Measurements from ENCODE around the gene C16orf87.

C16orf87 gene

DNA sequence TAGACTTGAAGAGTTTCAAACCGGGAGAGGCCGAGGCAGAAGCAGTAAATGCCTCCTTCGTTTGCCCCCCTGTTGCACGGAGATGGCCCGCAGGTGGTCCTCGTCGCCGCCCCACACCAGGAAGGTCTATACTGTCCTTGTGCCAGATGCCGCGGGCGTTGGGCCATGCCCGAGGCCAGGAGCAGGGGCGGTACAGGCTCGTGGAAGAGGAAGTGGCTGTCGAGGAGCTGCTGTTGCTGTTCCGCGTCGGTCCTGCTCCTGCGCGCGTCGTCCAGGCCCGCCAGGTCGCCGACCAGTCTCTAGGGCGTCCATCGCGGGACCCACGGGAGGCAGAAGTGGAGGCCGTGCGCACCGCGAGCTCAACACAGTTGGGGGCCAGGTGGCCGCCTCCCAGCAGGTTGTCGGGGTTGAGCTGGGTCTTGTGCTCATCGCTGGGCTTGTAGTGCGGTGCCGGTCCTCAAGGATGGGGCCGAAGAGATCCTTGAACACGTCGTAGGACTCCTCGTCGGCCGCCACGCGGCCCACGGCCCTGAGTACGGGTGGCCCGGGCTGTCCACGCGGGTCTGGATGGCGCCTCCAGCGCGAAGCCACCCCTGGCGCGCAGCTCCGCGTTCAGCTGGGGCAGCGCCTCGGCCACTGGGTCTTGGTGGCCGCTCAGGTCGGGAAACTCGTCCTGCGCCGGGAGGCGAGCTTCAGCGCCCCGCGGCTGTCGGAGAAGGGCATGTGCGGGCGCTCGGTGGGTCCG lies 13.1 kb upstream of the C16orf87 start:
- DNase-seq = no peak

DNA sequence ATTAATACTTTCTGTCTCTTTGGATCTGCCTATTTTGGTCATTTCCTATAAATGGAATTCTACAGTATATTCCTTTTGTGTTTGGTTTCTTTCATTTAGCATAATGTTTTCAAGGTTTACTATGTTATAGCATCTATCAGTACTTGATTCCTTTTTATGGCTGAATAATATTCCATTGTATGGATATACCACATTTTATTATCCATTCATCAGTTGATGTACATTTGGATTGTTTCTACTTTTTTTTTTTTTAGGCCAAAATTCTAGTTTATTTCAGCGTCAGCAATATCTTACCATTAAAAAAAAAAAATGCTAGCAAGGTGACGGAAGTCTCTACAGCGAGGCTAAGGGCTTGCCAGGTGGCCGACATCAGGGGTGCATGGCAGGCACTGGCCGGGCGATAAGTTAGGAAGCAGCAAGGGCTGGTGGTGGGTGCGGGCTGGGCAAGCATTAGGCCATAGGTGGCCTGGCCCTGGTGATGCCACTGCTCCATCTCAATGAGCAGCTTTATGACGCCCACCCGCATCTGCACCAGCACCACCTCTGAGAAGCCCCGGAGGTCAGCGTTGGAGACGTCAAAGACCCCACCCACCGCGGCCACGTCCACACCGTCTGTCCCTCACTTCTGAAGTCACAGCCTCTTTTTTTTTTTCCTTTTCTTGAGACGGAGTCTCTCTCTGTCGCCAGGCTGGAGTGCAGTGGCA lies 11.4 kb upstream of the C16orf87 start:
- DNase-seq = no peak

DNA sequence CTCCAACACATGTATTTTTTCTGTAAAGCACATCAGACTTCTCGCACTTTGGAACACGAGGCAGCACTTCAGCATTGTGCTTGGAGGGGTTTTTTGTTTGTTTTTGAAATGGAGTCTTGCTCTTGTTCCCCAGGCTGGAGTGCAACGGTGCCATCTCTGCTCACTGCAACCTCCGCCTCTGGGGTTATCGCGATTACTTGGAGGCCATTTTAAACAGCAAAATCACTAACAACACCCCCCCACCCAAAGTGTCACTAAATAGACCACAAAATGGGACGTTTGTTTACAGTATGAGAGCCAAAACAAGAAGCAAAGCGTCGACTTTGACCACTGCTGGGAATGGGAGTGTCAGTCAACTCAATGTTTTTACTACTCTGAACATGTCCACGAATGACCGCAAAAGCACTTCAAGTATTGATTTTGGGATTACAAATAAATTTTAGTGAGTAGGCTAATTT lies 9.0 kb upstream of the C16orf87 start:
- no peak for DNase-seq

DNA sequence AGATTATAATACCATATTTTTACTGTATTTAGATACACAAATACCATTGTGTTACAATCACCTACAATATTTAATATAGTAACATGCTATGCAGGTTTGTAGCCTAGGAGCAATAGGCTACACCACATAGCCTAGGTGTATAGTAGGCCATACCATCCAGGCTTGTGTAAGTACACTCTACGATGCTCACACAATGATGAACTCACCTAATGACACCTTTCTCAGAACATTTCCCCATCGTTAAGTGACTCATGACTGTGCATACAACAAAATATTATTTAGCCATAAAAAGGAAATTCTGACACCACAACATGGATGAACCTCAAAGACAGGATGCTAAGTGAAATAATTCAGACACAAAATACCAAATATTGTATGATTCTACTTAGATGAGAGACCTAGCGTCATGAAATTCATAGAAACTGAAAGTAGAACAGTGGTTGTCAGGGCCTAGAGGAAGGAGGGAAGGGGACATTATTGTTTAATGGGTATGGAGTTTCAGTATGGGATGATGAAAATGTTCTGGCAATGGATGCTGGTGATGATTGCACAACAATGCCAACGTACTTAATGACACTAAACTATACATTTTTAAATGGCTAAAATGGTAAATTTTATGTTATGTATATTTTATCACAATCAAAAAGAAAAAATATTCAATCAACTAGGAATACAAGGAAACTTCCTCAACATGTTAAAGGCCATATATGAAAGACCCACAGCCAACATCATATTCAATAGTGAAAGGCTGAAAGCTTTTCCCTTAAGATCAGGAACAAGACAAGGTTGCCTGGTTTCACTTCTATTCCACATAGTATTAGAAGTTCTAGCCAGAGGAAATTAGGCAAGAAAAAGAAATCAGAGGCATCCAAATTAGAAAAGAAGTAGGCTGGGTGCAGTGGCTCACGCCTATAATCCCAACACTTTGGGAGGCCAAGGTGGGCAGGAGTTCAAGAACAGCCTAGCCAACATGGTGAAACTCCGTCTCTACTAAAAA lies 5.9 kb upstream of the C16orf87 start:
- no peak for DNase-seq

DNA sequence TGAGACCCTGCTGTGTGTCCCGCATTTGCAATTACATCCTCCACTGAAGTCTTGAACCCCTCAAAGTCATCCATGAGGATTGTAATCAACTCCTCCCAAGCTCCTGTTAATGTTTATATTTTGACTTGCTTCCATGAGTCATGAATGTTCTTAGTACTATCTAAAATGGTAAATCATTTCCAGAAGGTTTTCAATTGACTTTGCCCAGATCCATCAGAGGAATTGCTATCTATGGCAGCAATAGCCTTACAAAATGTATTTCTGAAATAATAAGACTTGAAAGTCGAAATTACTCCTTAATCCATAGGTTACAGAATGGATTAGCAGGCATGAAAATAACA lies 2.5 kb upstream of the C16orf87 start:
- no peak for DNase-seq

DNA sequence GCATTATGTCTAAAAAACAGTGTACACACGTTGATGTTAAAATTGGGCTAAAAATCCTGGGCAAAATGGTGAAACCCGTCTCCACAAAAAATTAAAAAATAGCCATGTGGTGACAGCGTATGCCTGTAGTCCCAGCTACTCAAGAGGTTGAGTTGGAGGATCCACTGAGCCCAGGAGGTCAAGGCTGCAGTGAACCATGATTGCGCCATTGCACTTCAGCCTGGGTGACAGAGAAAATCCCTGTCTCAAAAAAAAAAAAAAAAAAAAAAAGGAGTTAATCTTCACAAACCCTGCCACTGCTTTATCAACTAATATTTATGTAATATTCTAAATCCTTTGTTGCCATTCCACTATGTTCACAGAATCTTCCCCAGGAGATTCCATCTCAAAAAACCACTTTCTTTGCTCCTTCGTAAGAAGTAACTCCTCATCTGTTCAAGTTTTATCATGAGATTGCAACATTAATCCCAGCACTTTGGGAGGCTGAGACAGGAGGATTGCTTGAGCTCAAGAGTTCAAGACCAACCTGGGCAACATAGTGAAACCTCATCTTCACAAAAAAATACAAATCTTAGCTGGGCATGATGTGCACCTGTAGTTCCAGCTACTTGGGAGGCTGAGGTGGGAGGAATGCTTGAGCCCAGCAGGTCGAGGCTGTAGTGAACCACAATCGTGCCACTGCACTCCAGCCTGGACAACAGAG lies 1.9 kb upstream of the C16orf87 start:
- no peak for DNase-seq

DNA sequence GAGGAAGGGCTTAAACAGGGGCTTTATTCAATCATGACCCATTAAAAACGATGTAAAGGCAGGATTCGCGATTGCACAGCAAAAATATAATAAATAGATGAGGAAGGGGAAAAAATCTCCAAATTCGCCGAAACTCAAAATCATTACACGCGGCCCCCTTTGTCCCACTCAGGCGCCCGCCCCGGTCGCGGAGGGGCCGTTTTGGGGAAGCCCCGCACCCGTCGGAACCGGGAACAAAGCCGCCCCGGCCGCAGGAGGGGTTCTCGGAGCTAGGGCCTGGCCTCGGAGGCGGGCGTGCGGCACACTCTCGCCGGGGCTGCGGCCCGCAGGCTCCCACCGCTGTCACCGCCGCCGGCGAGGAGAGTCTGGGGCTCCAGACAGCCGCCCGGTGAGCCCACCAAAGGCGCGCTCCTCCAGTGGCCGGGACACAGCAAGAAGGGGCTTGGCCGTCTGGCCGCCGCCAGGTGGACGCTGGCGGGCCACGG lies 521 bp downstream of the C16orf87 start:
- peak in 4 of 5 experiments; percentile 12 to 59 (median 36) for DNase-seq

DNA sequence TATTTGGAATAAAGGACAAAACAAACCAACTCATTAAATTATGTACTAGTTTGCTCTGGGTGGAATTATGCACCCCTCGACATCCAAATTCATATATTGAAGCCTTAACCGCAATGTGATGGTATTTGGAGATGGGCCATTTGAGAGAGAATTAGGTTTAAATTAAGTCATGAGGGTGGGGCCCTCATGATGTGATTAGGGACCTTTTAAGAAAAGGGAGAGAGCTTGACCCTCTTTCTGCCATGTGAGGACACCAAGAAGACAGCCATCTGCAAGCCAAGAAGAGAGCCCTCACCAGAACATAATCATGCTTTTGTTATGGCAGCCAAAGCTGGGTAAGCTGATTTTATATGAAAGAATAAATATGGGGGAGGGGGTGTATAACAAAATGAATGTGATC lies 2.0 kb downstream of the C16orf87 start:
- DNase-seq = peak in 1 of 5 experiments; percentile 14

DNA sequence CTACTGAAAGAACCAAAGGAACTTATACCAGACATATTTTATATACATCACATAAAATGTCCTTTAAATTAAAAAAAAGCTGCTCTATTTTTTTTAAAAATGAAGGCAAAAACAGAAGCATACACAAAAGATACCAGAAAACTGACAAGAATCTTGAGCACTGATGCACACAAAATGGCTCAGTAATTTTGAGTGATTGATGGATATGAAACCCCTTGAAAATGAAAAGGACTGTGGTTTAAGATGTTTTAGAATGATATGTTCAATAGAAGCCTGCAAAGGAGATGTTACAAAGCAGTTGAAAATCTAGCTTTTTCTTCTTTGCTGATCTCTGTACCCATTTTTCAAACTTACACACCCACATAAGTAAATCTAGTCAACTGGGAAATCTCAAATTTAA lies 2.7 kb downstream of the C16orf87 start:
- peak in 1 of 5 experiments; percentile 81 for DNase-seq

DNA sequence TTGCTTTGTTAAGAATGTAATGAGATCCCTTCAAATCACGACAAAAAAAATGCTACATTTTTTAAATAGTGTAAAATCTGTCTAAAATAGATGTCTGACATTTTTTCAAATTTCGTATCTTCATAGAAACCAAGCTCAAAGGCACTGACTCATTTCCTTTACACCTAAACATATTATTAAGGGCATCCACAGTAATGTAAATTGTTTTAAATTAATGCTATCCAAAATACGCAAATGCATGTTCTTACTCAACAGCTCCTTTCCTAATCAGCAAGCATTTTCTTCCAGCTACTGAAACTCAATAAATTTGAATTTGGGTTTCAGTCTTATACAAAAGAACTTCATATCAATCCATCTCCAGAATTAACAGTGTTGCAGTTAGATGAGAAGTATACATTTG lies 4.3 kb downstream of the C16orf87 start:
- peak in 1 of 5 experiments; percentile 41 for DNase-seq

DNA sequence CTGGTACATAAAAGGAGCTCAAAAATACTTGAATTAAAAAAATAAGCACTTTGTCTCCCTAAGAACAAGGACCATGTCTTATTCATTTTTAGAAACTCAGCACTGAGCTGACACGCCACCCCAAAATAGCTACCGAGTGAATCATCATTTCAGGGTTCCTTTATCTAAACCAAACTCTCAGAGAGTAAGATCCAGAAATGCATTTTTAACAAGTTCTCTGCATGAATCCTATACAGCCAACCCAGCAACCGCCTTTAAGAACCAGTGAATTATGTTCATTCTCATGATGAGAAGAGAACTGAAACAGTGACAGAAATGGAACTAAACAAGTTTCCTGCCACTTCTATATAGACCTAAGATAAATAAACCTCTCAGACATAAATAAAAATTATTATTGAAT lies 8.7 kb downstream of the C16orf87 start:
- peak in 1 of 5 experiments; percentile 80 for DNase-seq

DNA sequence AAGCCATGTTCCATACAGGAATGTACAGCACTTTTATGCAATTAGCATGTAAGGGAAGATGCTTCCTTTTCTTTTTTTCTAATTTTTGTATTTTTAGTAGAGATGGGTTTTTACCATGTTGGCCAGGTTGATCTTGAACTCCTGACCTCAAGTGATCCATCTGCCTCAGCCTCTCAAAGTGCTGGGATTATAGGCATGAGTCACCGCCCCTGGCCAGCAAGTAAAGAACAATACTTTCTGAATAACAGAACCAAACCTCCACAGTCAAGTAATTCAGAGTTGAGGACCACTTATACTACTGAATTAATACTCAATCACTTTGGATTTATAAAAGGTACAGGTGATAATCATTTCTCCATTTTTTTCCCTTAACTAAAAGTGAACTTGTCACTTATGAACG lies 13.0 kb downstream of the C16orf87 start:
- DNase-seq = no peak

DNA sequence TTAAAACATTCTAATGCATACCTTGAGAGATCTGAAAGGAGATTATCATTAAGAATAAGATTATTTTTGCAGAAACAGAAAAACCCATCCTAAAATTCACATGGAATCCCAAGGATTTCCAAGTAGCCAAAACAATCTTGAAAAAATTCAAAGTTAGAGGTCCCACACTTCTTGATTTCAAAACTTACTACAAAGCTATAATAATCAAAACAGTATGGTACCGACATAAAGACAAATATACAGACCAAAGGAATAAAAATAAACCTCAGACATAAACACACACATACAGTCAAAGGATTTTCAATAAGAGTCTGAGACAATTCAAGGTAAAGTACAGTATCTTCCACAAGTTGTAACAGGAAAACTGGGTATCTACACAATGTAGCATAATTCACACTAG lies 16.2 kb downstream of the C16orf87 start:
- DNase-seq = no peak

DNA sequence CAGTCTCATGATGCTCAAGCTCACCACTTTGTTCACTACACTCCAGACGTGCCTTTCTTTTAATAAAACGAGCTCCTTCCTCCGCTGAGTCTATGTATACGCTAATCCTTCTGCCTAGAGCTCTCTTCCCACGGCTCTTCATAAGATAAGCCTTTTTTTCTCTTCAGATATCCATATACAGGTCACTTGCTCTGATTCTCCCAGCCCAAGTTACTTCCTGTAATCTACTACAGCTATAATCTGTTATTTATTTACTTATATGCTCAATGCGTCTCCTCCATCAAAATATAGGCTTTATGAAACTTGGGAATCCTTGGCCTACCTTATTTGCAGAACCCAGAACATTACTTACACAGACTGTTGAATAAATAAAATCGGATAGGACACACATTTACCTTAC lies 17.4 kb downstream of the C16orf87 start:
- no peak for DNase-seq

DNA sequence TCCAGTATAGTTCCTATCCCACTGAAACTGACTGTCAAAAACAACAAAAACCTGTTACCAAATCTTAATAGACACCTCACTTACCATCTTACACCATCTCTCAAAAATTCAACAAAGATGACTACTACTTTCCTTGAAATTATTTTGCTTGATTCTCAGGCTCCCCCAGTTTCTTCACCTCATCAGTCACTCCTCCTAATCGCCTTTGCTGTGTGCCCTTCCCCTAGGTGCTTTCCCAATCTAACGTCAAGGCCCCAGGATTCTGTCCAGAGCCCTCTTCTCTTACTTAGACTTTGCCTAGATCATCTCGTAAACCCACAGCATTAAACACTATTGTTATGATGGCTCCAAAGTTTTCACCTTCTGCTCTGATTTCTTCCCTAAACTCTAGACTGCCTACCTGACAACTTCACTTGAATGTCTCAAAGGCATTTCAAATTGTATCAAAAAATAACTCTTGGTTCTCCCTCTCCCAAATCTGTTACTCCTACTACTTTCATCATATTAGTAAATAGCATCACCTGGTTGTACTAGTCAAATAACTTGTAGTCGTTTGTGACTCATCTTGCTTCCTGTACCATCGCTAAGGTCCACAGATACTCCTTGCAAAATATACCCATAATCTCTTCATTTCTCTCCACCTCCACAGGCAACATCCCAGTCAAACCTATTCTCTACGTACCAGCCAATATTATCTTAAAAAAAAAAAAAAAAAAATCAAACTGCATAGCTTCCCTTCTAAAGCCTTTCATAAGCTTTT lies 18.0 kb downstream of the C16orf87 start:
- peak in 1 of 5 experiments; percentile 42 for DNase-seq

DNA sequence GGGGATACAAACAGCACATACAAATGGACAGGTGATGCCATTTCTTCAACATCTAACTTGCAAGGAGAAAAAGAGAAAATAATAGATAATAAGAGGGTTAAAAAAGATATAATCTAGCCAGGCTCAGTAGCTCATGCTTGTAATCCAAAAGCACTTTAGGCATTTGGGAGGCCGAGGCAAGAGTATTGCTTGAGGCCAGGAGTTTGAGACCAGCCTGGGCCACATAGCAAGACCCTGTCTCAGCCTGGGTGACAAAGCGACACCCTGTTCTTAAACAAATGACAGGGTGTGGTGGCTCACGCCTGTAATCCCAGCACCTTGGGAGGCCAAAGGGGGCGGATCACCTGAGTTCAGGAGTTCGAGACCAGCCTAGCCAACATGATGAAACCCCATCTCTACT lies 19.3 kb downstream of the C16orf87 start:
- no peak for DNase-seq

DNA sequence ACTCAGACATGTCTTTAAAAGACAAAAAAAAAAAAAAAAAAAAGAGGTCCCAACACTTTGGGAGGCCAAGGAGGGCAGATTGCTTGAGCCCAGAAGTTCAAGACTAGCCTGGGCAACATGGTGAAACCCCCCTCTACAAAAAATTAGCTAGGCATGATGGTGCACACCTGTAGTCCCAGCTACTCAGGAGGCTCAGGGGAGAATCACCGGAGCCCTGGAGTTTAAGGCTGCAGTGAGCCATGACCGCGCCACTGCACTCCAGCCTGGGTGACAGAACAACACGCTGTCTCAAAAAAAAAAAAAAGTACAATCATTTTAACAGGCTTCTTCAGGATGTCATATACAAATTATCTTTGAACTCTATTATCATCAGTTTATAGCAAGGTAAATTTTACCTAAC lies 22.0 kb downstream of the C16orf87 start:
- no peak for DNase-seq

DNA sequence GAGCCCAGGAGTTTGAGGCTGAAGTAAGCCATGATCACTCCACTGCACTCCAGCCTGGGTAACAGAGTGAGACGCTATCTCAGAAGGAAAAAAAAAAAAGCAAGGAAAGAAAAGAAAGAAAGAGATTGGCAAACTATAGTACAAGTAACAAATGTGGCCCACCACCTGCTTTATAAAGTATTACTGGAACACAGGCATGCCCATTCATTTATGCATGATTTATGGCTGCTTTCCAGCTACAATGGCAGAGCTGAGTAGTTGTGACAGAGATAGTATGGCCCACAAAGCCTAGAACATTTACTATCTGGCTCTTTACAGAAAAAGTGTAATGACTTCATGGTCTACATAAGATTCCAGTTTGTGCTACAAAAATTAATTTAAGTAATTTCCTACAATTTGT lies 23.6 kb downstream of the C16orf87 start:
- no peak for DNase-seq

DNA sequence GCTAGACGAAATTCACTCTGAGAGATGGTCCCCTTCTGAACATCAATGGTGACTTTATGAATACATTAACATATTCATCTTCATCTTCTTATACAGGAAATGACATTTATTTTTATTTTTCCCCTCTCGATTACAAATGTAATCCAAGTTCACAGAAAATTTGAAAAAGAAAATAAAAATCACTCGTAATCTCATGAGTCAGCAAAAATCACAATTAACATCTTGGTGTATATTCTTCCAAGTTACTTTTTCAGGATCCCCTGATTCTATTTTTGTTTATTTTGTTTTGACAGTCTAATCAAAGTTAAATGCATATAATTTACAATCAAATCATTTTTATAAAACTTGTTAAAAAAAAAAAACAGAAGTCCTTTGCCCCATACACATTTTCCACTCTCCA lies 27.6 kb downstream of the C16orf87 start:
- DNase-seq = no peak

DNA sequence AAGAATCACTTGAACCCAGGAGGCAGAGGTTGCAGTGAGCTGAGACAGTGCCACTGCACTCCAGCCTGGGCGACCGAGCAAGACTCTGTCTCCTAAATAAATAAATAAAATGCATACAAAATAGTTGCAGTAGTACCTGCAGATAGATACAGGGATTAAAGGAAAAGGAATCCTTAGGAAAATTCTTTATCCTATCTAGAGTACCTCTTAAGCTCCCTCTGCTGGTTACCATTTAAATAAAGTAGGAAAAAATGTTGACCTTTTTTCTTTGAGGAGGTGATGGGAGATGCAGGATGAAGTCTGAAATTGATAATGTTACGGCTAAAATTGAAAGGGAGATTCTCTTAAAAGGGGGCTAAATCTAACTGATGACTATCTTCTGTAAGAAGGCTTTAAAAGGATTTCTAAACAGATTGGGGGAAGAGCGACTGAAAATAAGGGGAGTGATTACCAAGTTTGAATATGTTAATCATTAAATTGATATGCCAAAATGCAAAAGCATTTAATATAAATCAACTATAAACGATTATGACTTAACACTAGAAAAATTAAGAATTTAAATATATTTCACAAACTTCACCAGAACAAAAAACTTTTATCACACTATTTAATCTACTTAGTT lies 29.4 kb downstream of the C16orf87 start:
- no peak for DNase-seq

DNA sequence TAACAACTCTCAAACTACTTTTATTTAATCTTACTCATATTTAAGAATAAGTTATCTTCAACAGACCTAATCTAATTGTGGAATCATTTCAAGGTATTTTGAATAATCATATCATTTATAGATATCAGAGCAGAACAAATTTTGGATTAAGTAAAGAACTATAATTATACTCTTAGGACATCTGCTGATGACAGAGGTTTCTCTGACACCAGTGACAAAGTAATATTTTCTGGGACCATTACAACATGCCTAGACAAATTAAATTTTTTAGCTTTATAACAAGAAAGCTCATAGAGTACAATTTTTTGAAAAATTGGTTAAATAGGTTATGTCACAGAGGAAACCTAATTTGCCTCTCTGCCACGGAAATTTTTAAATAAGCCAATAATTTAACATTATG lies 30.5 kb downstream of the C16orf87 start:
- DNase-seq = no peak

Measured in T-helper 2 cell (primary cell).